Endodermal cell (in vitro differentiated cells): ENCODE results near the gene SMPD3. TPM values are rescaled to one million over a fixed set of nuclear protein-coding genes. Genes with fewer than 3 reads are reported as not detected.

ENCODE experiments used
- DNase-seq: peaks from one replicate; pipeline ENCODE4 v3.0.0-alpha.2; 2017
- H3K27ac ChIP-seq: 2 replicates; pipeline ENCODE4 v1.5.1; 2013; ENCODE audit warnings: mild to moderate bottlenecking, low read depth, low read length, moderate library complexity
- H3K27me3 ChIP-seq: 2 replicates; pipeline ENCODE4 v1.6.1; 2013; ENCODE audit warnings: mild to moderate bottlenecking, low read length, moderate library complexity; ENCODE audit not compliant: insufficient read depth, control insufficient read depth, poor library complexity, severe bottlenecking
- H3K36me3 ChIP-seq: 2 replicates; pipeline ENCODE4 v1.7.0; 2013; ENCODE audit warnings: mild to moderate bottlenecking, low read length, moderate library complexity; ENCODE audit not compliant: control insufficient read depth, insufficient read depth
- H3K4me1 ChIP-seq: one replicate; pipeline ENCODE4 v1.7.0; 2013; ENCODE audit warnings: low read length; ENCODE audit not compliant: control insufficient read depth, insufficient read depth
- H3K4me3 ChIP-seq: 2 replicates; pipeline ENCODE4 v1.5.1; 2013; ENCODE audit warnings: mild to moderate bottlenecking, low read length, moderate library complexity
- H3K9ac ChIP-seq: 2 replicates; pipeline ENCODE4 v1.6.1; 2013; ENCODE audit warnings: mild to moderate bottlenecking, low read length, moderate library complexity; ENCODE audit not compliant: poor library complexity, severe bottlenecking; ENCODE audit errors: extremely low read depth
- H3K9me3 ChIP-seq: 2 replicates; pipeline ENCODE4 v1.6.1; 2013; ENCODE audit warnings: mild to moderate bottlenecking, low read length, moderate library complexity; ENCODE audit not compliant: control insufficient read depth
- H3K27ac Mint-ChIP-seq: 2 replicates; pipeline ENCODE4 v1.8.0; 2020; ENCODE audit warnings: mixed read lengths
- H3K27me3 Mint-ChIP-seq: 2 replicates; pipeline ENCODE4 v1.8.0; 2021; ENCODE audit warnings: mild to moderate bottlenecking, mixed read lengths; ENCODE audit not compliant: insufficient read depth
- H3K36me3 Mint-ChIP-seq: 2 replicates; pipeline ENCODE4 v1.8.0; 2020; ENCODE audit warnings: low read depth, mixed read lengths
- H3K4me1 Mint-ChIP-seq: 2 replicates; pipeline ENCODE4 v1.8.0; 2020; ENCODE audit warnings: mixed read lengths
- H3K4me3 Mint-ChIP-seq: 2 replicates; pipeline ENCODE4 v1.8.0; 2020; ENCODE audit warnings: mild to moderate bottlenecking, moderate library complexity, mixed read lengths
- H3K9me3 Mint-ChIP-seq: 2 replicates; pipeline ENCODE4 v1.8.0; 2020; ENCODE audit warnings: mild to moderate bottlenecking, mixed read lengths
- CTCF ChIP-seq: fragments of 200-600 bp; sonication (generic); conservative IDR thresholded peaks from 2 replicates; pipeline ENCODE4 v1.5.0; 2021; ENCODE audit warnings: antibody characterized with exemption, mild to moderate bottlenecking
- WGBS, 2 experiments: methylation state at CpG; one replicate each; pipeline versions ENCODE4 v1.1.5 to v1.1.7; 2013; ENCODE audit warnings: missing lambda C conversion rate in 2 of 2, mixed read lengths in 1 of 2; ENCODE audit not compliant: insufficient coverage in 1 of 2, insufficient read length in 1 of 2; 5-methylcytosine and 5-hydroxymethylcytosine counted together
- total RNA-seq, 2 donors: library from RNA; stranded (reverse); fragmentation: NEBNext Ultra II Directional in 1 of 2; extraction: Animal tissue kit (Norgen Biotek cat#: 25700) in 1 of 2; gene quantifications; 2 replicates in 1 of 2; 3 replicates in 1 of 2; pipeline ENCODE4 v1.2.1, GENCODE V29; 2021

SMPD3 gene
- total RNA-seq, 2 donors from 2014 or later, result 0.07 TPM; not detected in 1

GRCh38 chr16:68319185-68319908 lies 129.0 kb downstream of the SMPD3 start:
- peaks cover 14% of the 10 kb centered on the region for H3K9me3 ChIP-seq
- H3K4me1 ChIP-seq, result no peaks in the 10 kb centered on the region
- DNase-seq, result no peak
- Mint-ChIP-seq H3K27me3 (no peaks in the 10 kb centered on the region), H3K4me3 (no peak overlapping the region), H3K4me1 (no peaks in the 10 kb centered on the region), H3K27ac (no peak overlapping the region), H3K36me3 (peaks cover 56% of the 10 kb centered on the region), H3K9me3 (no peaks in the 10 kb centered on the region)
- H3K4me3 ChIP-seq, result no peak overlapping the region
- H3K9ac ChIP-seq, result no peak overlapping the region
- H3K27me3 ChIP-seq, result no peaks in the 10 kb centered on the region
- H3K36me3 ChIP-seq, result peaks cover 65% of the 10 kb centered on the region
- H3K27ac ChIP-seq, result no peak overlapping the region
- TF ChIP-seq CTCF, result no peak
- WGBS, 2 experiments, result 94 to 99% methylated on average over 4 to 6 of the region's 6 CpGs

- H3K9me3 Mint-ChIP-seq, result no peaks in the 10 kb centered on the region
- WGBS, 2 experiments, result 95 to 98% methylated on average over 4 of the region's 4 CpGs
- no peak for TF ChIP-seq CTCF
Observed at GRCh38 chr16:68313116-68313515, 135.2 kb downstream of the SMPD3 start.

GRCh38 chr16:68310774-68311511 lies 137.4 kb downstream of the SMPD3 start, which contains the start of the genes PRMT7 and SLC7A6OS:
PRMT7 (plus strand) TSS chr16:68311019; CDS start chr16:68315980, 4,961 bp downstream.
SLC7A6OS (minus strand) TSS chr16:68310946; CDS start chr16:68310926, 20 bp downstream.
- Histone ChIP-seq H3K4me1 (no peaks in the 10 kb centered on the region), H3K36me3 (peaks cover 38% of the 10 kb centered on the region), H3K27ac (peak within 1 kb of the TSS; percentile 64), H3K9ac (peak within 1 kb of the TSS; percentile 69), H3K9me3 (no peaks in the 10 kb centered on the region), H3K4me3 (peak within 1 kb of the TSS; percentile 94), H3K27me3 (no peaks in the 10 kb centered on the region)
- peak within 1 kb of the TSS; percentile 91 for H3K4me3 Mint-ChIP-seq
- peaks cover 35% of the 10 kb centered on the region for H3K36me3 Mint-ChIP-seq
- no peaks in the 10 kb centered on the region for H3K27me3 Mint-ChIP-seq
- H3K4me1 Mint-ChIP-seq, result peaks cover 12% of the 10 kb centered on the region
- H3K9me3 Mint-ChIP-seq, result no peaks in the 10 kb centered on the region
- peak within 1 kb of the TSS; percentile 95 for H3K27ac Mint-ChIP-seq
- DNase-seq, result peak; percentile 97
- WGBS, 2 experiments, result 1% methylated on average over 44 to 62 of the region's 62 CpGs
- TF ChIP-seq CTCF, result peak; percentile 33

More at GRCh38 chr16:68313116-68313515, 135.2 kb downstream of the SMPD3 start:
- Mint-ChIP-seq H3K4me3 (no peak overlapping the region), H3K36me3 (peaks cover 35% of the 10 kb centered on the region), H3K27me3 (no peaks in the 10 kb centered on the region), H3K4me1 (peaks cover 12% of the 10 kb centered on the region), H3K27ac (no peak overlapping the region)
- no peaks in the 10 kb centered on the region for H3K27me3 ChIP-seq
- H3K9me3 ChIP-seq, result no peaks in the 10 kb centered on the region
- DNase-seq, result no peak
- H3K27ac ChIP-seq, result no peak overlapping the region
- H3K4me3 ChIP-seq, result no peak overlapping the region
- peaks cover 23% of the 10 kb centered on the region for H3K36me3 ChIP-seq
- no peaks in the 10 kb centered on the region for H3K4me1 ChIP-seq
- no peak overlapping the region for H3K9ac ChIP-seq
